ENCODE results near the gene CX3CR1.
A peak's percentile ranks its signal among the peaks of the same experiment; 100 is the strongest.
"Not testable (repeated sequence)": the region's sequence is repeated elsewhere in the genome, so short reads cannot be mapped to it uniquely, and the experiment has no call there.

The CX3CR1 gene

DNA sequence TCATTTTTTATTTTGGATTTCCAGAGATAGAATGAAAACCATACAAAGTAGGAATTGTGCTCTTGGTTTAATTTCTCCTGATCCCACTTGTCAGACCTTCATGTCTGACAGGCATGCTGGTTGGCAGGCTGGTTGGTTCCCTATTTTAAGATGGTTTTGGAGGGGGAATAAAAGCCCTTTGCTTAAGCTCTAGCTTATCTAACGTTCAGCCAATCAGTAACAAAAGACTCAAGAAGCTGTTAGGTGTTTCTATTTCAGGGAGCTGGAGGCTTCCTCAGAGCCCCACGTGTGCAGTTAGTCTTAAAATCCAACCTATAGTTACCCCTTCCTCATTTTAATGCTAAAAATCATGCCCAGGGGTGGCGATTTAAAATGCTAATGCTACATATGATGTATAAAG, 47.0 kb downstream of the CX3CR1 start:
- no peak for DNase-seq (ENCODE audit: low spot score)
- TF ChIP-seq, protein P1, sequence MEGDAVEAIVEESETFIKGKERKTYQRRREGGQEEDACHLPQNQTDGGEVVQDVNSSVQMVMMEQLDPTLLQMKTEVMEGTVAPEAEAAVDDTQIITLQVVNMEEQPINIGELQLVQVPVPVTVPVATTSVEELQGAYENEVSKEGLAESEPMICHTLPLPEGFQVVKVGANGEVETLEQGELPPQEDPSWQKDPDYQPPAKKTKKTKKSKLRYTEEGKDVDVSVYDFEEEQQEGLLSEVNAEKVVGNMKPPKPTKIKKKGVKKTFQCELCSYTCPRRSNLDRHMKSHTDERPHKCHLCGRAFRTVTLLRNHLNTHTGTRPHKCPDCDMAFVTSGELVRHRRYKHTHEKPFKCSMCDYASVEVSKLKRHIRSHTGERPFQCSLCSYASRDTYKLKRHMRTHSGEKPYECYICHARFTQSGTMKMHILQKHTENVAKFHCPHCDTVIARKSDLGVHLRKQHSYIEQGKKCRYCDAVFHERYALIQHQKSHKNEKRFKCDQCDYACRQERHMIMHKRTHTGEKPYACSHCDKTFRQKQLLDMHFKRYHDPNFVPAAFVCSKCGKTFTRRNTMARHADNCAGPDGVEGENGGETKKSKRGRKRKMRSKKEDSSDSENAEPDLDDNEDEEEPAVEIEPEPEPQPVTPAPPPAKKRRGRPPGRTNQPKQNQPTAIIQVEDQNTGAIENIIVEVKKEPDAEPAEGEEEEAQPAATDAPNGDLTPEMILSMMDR (IDR thresholded peaks at IDR 0.05; ENCODE audit: extremely low read depth, missing control alignments), result no peak

GRCh38 chr3:39230453-39230852, 49.4 kb downstream of the CX3CR1 start:
- no peak for DNase-seq (ENCODE audit: low spot score)
- TF ChIP-seq, protein P1 (IDR thresholded peaks at IDR 0.05; ENCODE audit: extremely low read depth, missing control alignments), result no peak

- DNase-seq (ENCODE audit: low spot score), result no peak
- TF ChIP-seq, protein P1 (IDR thresholded peaks at IDR 0.05; ENCODE audit: extremely low read depth, missing control alignments), result no peak
Measured at GRCh38 chr3:39228496-39228895, 51.3 kb downstream of the CX3CR1 start.

- DNase-seq (ENCODE audit: low spot score), result not testable (repeated sequence)
Measured at GRCh38 chr3:39227596-39227995, 52.2 kb downstream of the CX3CR1 start.

- peak; percentile 42 for DNase-seq (ENCODE audit: low spot score)
- TF ChIP-seq, protein P1 (IDR thresholded peaks at IDR 0.05; ENCODE audit: extremely low read depth, missing control alignments), result no peak
Measured at GRCh38 chr3:39226106-39226741, 53.6 kb downstream of the CX3CR1 start.

DNA sequence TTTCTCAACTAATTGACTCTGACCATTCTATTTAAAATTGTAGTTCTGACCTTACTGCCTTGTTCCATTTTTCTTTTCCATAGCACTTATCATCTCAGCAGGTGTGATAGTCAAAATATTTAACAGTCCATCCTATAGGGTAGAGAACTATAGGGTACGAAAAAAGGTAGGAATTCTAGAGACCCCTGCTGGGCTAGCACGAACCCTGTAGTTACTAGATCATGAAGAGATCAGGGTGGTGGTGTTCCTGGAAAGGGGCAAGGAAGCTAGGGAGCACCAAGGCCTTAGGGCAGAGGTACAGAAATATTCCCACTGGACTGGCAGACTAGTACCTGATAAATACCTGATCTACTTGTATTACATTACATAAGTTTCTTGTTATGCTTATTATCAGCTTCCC, 55.5 kb downstream of the CX3CR1 start:
- TF ChIP-seq, protein P1 (IDR thresholded peaks at IDR 0.05; ENCODE audit: extremely low read depth, missing control alignments), result no peak
- no peak for DNase-seq (ENCODE audit: low spot score)

DNA sequence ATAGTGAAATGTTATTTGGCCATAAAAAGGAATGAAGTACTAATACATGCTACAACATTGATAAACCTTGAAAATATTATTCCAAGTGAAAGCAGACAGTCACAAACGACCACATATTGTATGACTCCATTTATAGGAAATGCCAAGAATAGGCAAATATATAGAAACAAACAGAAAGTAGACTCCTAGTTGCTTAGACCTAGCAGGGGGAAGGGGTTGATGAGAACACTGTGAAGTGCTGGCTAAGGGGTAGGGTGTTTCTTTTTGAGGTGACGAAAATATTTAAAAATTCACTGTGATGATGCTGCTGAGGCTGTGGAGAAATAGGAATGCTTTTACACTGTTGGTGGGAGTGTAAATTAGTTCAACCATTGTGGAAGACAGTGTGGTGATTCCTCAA, 56.9 kb downstream of the CX3CR1 start:
- DNase-seq (ENCODE audit: low spot score), result no peak
- TF ChIP-seq, protein P1 (IDR thresholded peaks at IDR 0.05; ENCODE audit: extremely low read depth, missing control alignments), result no peak

GRCh38 chr3:39222462-39222861, 57.4 kb downstream of the CX3CR1 start:
- TF ChIP-seq, protein P1 (IDR thresholded peaks at IDR 0.05; ENCODE audit: extremely low read depth, missing control alignments), result no peak
- DNase-seq (ENCODE audit: low spot score), result no peak

Measured in GM20000 (cell line).